Measurements from ENCODE around the gene FXYD6. TPM values are rescaled to one million over a fixed set of nuclear protein-coding genes. Genes with fewer than 3 reads are reported as not detected.

Gene FXYD6
- total and polyA plus RNA-seq, 9 of the 15 experiments (the other 6 are each of a cell fraction or from before 2014, with no cell fraction given): 0.07 to 0.35 TPM; not detected in 7

GRCh38 chr11:117905524-117905923, 29.1 kb upstream of the FXYD6 start:
- in situ Hi-C loops (cut with MboI): no loop called here
- Histone ChIP-seq H3K27ac (ENCODE audit: extremely low read depth, low read depth, low read length) (no peak overlapping the region), H3K36me3 (ENCODE audit: control insufficient read depth, insufficient read depth, low read length) (no peaks in the 10 kb centered on the region), H3K9me3 (replicated peaks; ENCODE audit: control insufficient read depth, insufficient read depth, low read depth, low read length) (no peaks in the 10 kb centered on the region), H4K20me1 (replicated peaks; ENCODE audit: control insufficient read depth, insufficient read depth, low read length) (no peaks in the 10 kb centered on the region; the same call in 1 of the 2 replicates), H3K79me2 (ENCODE audit: control insufficient read depth, insufficient read depth, low read length) (peaks cover 8% of the 10 kb centered on the region; the same call in 2 of the 3 replicates), H2AFZ (ENCODE audit: low read depth, low read length) (0 out of 2 replicates have a peak overlapping the region, but pooled peaks have one; percentile 6), H3K9me1 (ENCODE audit: control insufficient read depth, insufficient read depth, low read length) (no peaks in the 10 kb centered on the region), H3K9ac (ENCODE audit: insufficient read depth in 1 of 2, low read depth in 2 of 2, low read length in 2 of 2) (no peak overlapping the region; a peak in 1 of 4 replicates), H3K27me3 (ENCODE audit: control insufficient read depth in 2 of 2, insufficient read depth in 2 of 2, low read length in 2 of 2) (peaks cover 12 to 17% of the 10 kb centered on the region in 2 experiments; a peak in 4 of 5 replicates), H3K4me3 (no peak overlapping the region), H3K4me1 (replicated peaks in 1 of 2; ENCODE audit: control insufficient read depth in 2 of 2, insufficient read depth in 2 of 2, low read length in 2 of 2) (peaks cover 34% of the 10 kb centered on the region in 2 experiments; a peak in 4 of 5 replicates), H3K4me2 (ENCODE audit: insufficient read depth, low read length) (no peak overlapping the region)
- TF ChIP-seq PHB (CRISPR knock-in tag; IDR thresholded peaks at IDR 0.05): no peak
- no peak for TF ChIP-seq HNRNPL (IDR thresholded peaks at IDR 0.05; ENCODE audit: low read depth, low read length)
- no peak for TF ChIP-seq ZNF586 (CRISPR knock-in tag; conservative IDR thresholded peaks at IDR 0.05)
- no peak for TF ChIP-seq PTBP1 (IDR thresholded peaks at IDR 0.05; ENCODE audit: low read depth, low read length)
- TF ChIP-seq SMARCB1 (IDR thresholded peaks at IDR 0.05; ENCODE audit: insufficient read length, low read depth): no peak
- no peak for TF ChIP-seq SAFB2 (IDR thresholded peaks at IDR 0.05; ENCODE audit: borderline replicate concordance, low read depth, low read length, severe bottlenecking)
- no peak for TF ChIP-seq ZNF395 (CRISPR knock-in tag; IDR thresholded peaks at IDR 0.05)
- TF ChIP-seq DLX4 (CRISPR knock-in tag; IDR thresholded peaks at IDR 0.05): no peak
- no peak for TF ChIP-seq PRMT5 (CRISPR knock-in tag; IDR thresholded peaks at IDR 0.05)
- TF ChIP-seq BMI1 (IDR thresholded peaks at IDR 0.05; ENCODE audit: low read length): no peak
- WGBS (ENCODE audit: insufficient coverage, low coverage, missing lambda C conversion rate): 28% methylated on average over 4 of the region's 4 CpGs
- ChIA-PET CTCF (ENCODE audit: low intra/inter-chr PET ratio) (no interaction called here), POLR2A (no interaction called here)
- intact Hi-C loops (cut with micrococcal nuclease): loop anchor here (5.0 kb wide), 2 partner anchors 88 to 147 kb away; no protein-coding TSS in a partner anchor
- FAIRE-seq (no peak), DNase-seq (ENCODE audit: extremely low read depth in 1 of 4, low spot score in 3 of 4) (no peak), ATAC-seq (no peak)
- BruUV-seq (replicated peaks): no TSS peak

All from K562 (cell line).